ENCODE data around the gene FXYD5.

FXYD5 gene

GRCh38 chr19:35159606-35160005 lies 5.1 kb downstream of the FXYD5 start:
- DNase-seq (ENCODE audit: low read depth), result no peak
- TF ChIP-seq, protein P1, sequence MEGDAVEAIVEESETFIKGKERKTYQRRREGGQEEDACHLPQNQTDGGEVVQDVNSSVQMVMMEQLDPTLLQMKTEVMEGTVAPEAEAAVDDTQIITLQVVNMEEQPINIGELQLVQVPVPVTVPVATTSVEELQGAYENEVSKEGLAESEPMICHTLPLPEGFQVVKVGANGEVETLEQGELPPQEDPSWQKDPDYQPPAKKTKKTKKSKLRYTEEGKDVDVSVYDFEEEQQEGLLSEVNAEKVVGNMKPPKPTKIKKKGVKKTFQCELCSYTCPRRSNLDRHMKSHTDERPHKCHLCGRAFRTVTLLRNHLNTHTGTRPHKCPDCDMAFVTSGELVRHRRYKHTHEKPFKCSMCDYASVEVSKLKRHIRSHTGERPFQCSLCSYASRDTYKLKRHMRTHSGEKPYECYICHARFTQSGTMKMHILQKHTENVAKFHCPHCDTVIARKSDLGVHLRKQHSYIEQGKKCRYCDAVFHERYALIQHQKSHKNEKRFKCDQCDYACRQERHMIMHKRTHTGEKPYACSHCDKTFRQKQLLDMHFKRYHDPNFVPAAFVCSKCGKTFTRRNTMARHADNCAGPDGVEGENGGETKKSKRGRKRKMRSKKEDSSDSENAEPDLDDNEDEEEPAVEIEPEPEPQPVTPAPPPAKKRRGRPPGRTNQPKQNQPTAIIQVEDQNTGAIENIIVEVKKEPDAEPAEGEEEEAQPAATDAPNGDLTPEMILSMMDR (IDR thresholded peaks at IDR 0.05; ENCODE audit: low read length, missing control alignments), result no peak
- H3K4me3 ChIP-seq (replicated peaks; ENCODE audit: low read depth, low read length), result no peak overlapping the region

- DNase-seq (ENCODE audit: low read depth), result no peak
- TF ChIP-seq, protein P1 (IDR thresholded peaks at IDR 0.05; ENCODE audit: low read length, missing control alignments), result no peak
Measured at GRCh38 chr19:35160629-35161433, 6.3 kb downstream of the FXYD5 start.

GRCh38 chr19:35161434-35161743 lies 6.9 kb downstream of the FXYD5 start:
- DNase-seq (ENCODE audit: low read depth), result no peak
- H3K4me3 ChIP-seq (replicated peaks; ENCODE audit: low read depth, low read length), result no peak overlapping the region
- TF ChIP-seq, protein P1 (IDR thresholded peaks at IDR 0.05; ENCODE audit: low read length, missing control alignments), result no peak

More at GRCh38 chr19:35160629-35161433, 6.3 kb downstream of the FXYD5 start:
- H3K4me3 ChIP-seq (replicated peaks; ENCODE audit: low read depth, low read length), result no peak overlapping the region

GRCh38 chr19:35162471-35163326 lies 8.2 kb downstream of the FXYD5 start:
- no peak for DNase-seq (ENCODE audit: low read depth)

GRCh38 chr19:35164418-35164817 lies 9.9 kb downstream of the FXYD5 start:
- H3K4me3 ChIP-seq (replicated peaks; ENCODE audit: low read depth, low read length), result no peak overlapping the region
- TF ChIP-seq, protein P1 (IDR thresholded peaks at IDR 0.05; ENCODE audit: low read length, missing control alignments), result no peak
- DNase-seq (ENCODE audit: low read depth), result no peak

More at GRCh38 chr19:35162471-35163326, 8.2 kb downstream of the FXYD5 start:
- TF ChIP-seq, protein P1 (IDR thresholded peaks at IDR 0.05; ENCODE audit: low read length, missing control alignments), result no peak
- H3K4me3 ChIP-seq (replicated peaks; ENCODE audit: low read depth, low read length), result no peak overlapping the region

- TF ChIP-seq, protein P1 (IDR thresholded peaks at IDR 0.05; ENCODE audit: low read length, missing control alignments), result no peak
- DNase-seq (ENCODE audit: low read depth), result no peak
- H3K4me3 ChIP-seq (replicated peaks; ENCODE audit: low read depth, low read length), result no peak overlapping the region
Measured at GRCh38 chr19:35165200-35166058, 10.9 kb downstream of the FXYD5 start.
